ENCODE measurements around the gene NAT8. TPM values are rescaled to one million over a fixed set of nuclear protein-coding genes. Genes with fewer than 3 reads are reported as not detected.
"Not testable (repeated sequence)": the region's sequence is repeated elsewhere in the genome, so short reads cannot be mapped to it uniquely, and the experiment has no call there.

The NAT8 gene, protein sequence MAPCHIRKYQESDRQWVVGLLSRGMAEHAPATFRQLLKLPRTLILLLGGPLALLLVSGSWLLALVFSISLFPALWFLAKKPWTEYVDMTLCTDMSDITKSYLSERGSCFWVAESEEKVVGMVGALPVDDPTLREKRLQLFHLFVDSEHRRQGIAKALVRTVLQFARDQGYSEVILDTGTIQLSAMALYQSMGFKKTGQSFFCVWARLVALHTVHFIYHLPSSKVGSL
- polyA plus RNA-seq (ENCODE audit: insufficient read depth in 1 of 5, insufficient read length in 5 of 5, low replicate concordance in 1 of 5): 1 to 10 TPM; 1.1 to 1.7 (median 1.4) TPM
- long read RNA-seq, donor 1, partial matches to known transcripts: 0 of 1 reads
- long read RNA-seq, donor 1, other reads (novel, unspliced or antisense): 0 of 1 reads
- long read RNA-seq, donor 2: 0 reads
- long read RNA-seq, donor 3: 0 reads
- long read RNA-seq, donor 4: 0 reads
- long read RNA-seq, donor 5: 0 reads
- long read RNA-seq, donor 6, partial matches to known transcripts: 5 of 5 reads
- long read RNA-seq, donor 6, other reads (novel, unspliced or antisense): 0 of 5 reads
- long read RNA-seq, donor 7: 0 reads
- long read RNA-seq, donor 8: 0 reads

DNA sequence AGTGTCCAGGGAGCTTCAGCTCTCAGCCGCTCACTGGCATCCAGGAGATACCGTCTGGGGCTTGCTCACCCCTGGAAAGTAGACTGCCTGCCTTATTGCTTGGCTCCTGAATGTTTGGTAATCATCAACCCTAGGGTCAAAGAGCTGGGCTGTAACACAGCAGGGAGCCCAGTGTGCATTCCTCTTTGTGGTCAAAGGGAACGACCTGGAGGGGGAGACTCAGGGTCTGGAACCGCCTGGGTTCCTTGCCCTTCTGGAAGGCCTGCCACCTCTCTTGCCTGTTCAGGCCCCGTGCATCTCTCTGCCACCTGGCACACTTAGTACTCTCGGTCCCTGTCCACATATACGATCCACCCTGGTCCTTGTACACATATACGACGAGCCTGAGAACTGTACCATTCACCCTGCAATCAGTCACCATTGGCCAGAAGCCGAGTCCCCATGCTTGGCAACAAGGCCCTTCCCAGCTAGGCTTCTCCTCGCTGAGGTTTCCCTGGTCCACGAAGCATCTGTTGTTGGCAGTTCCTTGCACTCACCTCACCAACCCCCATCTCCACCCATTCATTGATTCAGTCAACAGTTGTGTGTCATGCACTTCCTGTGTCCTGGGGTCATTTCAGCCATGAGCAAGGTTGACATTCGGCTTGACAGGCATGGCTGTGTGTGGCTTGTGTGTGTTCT, at the start of gene NAT8:
Gene NAT8, minus strand, starts transcription at position 85 of the 681 bp plus-strand sequence. CDS start 794 bp downstream, outside the sequence.
- no peak for DNase-seq

DNA sequence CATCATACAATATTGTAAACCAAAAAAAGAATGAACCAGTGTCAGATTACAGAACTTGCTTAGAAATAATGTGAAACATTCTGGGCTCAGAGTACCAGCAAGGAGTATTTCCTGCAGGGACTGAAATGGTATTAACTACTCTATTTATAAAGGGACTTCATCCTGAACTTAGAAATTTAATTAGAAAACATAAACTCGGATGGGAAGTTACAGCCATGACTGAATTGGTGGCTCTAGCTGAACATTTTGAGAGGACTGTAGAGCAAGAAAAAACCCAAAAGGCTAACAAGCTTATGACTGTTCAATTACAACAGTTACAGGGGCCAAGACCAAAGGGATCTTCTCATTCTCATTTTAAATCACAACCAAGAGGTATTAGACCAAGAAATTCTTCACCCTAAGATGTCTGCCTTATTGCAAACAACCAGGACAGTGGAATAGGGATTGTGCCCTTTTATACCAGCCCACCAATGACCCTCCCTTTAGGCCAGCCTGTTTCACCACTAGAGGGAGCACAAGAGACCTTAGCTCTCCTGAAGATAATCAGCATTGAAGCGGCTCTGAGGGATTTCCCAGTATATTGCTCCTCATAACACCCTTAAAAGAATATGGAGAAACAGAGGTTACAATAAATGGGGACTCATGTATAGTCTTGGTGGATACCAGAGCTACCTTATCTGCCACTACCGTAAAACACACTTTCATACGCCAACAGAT, 48.3 kb upstream of the NAT8 start:
- DNase-seq: not testable (repeated sequence)

DNA sequence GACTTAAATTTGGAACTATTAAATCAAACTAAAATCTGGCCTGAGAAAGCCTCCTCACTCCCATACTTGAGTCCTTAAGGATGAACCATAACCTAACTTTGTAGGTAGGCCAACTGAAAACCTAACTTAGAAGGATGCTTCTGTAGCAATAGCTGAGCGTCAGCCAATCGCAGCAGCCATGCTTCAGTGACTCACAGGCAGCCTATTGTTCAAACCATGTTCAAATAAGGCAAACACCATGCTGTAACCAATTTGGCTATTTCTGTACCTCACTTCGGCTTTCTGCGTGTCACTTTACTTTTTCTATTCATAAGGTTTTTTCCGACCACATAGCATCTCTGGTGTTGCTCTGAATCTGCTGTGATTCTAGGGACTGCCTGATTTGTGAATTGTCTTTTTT, 46.3 kb upstream of the NAT8 start:
- DNase-seq: not testable (repeated sequence)

DNA sequence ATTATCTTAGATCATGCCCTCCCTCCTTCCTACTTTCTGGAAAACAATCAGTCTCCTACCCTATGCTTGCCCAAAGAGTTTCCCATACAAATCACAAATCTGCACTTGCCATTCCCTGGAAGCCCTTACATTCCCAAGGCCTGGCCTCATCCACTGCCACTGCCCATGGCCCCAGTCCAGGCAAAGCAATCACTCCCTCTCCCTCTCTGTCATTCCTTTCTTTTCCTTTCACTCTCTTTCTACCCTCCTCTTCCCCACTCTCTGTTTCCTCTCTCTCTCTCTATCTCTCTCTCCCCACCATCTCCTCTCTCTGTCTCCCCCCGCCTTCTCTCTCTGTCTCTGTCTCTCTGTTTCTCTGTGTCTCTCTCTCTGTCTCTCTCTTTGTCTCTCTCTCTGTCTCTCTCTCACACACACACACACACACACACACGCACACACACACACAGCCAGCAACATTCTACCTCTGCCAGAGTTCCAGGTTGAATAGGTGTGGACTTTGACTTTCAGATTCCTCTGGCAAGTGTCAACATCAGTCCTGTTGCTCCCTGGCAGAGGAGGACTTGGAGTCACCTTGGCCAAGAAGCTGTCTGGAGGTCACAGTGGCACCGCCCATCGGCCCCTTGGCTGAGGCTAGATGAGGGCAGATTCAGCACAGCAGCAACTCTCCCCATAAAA, 43.7 kb upstream of the NAT8 start:
- no peak for DNase-seq

DNA sequence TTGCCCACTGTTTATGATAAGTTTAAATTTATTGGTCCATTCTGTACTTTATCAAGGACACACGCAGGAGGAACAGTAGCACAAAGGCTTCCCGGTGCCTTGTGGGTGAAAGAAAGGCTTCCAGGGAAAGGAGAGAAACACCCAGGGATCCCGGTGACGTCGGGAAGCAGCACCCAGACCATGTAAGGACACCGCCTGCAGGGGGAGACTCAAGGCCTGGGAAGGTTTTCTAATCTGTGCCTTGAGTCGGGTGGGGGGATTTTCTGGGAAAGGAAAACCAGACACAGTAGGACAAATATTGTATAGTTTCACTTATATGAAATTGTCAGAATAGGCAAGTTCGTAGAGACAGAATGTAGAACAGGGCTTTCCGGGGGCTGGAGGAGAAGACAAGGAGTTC, 42.7 kb upstream of the NAT8 start:
- DNase-seq: not testable (repeated sequence)

DNA sequence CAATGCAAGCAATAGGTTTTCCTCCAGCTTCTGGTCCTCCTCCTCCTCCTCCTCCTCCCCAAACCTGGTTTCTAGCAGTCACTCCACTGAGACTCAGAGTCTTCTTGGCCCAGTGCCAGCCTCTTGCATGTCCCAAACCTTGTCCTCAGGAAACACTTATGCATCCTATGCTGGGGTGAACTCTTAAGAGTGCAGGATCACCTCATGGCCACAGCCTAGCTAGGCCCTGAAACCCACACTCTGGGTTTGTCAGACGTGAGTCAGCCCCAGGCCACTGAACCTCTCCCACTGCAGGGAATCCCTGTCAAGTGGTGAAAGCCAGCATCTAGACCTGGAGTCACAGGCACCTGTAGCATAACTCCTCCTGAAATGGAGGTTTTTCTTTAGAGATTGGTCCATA, 42.1 kb upstream of the NAT8 start:
- DNase-seq: not testable (repeated sequence)

DNA sequence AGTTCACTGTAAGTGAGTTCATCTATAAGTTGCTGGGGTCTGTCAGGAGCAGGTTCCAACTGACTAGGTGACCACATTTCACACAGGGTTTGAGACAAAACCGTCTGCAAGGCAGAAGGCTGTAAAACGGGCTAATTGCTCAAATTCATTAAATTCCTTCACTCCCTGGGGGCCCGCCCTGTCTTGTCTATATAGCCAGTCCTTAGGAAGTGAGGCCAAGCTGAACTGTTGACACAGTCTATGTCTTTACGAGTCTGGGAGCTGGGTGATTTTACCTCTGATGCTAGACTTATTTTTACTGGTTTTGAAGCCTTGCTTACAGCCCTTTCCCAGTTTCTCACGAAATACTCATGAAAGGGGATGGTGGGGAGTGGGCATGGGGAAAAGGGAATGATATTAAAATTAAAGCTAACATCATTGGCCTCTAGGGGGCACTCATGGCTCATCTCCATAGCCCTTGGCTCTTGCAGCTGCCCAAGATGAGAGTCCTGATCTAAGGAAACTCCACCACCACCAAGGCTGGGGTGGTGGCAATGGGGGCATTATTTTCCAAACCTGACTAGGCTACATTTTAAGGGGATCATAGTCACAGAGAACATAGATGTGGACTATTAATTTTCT, 37.8 kb upstream of the NAT8 start:
- peak in 1 of 2 donors; percentile 29 for DNase-seq

DNA sequence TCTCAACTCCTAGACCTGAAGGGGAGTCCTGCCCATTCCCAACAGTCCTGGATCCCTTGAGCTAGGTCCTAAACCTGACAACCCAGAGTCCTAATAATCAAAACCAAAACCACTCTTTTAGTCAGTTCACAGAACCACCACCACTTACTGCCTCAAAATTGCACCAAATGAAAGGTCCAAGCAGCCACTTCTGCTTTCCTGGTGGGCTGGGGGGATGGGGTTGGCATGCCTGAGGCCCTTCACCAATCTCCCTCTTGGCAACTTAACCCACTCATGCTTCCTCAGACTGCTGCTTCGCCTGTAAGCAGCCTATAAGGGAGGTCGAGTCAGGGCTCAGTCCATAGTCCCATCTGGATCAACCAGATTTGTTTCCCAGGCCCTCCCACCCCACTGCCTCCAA, 37.0 kb upstream of the NAT8 start:
- not testable (repeated sequence) for DNase-seq

DNA sequence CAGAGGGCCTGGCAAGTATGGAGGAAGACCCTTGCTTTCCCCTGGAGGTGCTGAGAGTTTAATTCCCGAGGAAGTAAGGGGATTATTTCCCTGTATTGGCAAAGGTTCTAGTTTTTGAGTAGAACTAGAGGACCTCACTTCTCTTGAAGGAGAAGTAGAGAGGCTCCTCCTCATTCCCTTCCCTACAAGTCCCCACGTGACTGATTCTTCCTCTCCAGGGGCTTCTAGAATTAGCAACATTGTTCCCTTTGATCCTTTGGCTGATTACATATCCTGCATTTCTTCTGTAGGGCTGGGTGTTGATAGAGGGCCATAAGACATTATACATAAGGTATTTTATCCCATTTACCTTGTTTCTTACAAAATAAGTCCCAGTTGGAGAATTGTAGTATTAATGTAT, 35.8 kb upstream of the NAT8 start:
- not testable (repeated sequence) for DNase-seq

DNA sequence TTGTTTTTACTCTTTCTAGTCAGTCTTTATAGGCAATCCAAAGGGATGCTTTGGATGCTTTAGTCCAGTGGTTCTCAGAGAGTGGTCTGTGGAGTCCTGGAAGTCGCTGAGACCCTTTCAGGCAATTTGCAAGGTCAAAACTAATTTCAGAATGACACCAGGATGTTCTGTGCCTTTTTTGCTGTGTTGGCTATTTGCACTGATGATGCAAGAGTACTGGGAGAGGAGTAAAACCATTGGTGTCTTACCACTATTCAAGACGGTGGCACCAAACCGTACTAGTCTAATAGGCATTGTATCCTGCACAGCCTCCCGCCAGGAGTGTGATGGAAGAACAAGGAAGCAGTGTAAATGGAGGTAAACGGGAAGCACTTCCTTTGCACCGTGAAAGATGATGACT, 34.0 kb upstream of the NAT8 start:
- not testable (repeated sequence) for DNase-seq

DNA sequence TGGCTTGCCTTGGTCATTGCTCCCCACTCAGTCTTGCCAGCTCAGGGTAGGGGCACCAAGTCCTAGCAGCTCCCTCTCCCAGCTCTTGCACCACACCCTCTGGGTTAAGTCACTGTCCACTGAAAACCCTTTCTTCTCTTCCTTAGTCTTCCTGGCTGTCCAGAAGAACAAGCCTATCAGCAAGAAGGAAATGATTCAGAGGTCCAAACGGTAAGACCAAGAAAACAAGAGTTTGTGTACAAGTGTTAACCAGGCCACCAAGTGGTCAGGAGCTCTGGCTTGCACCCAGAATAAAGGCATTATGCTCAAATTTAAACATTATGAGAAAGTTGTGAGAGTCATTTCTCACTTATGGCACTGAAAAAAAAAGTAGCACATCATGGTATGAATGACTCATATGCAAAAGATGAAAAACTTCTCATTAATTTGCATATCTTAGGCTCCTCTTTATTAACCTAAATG, 32.5 kb upstream of the NAT8 start:
- DNase-seq: not testable (repeated sequence)

DNA sequence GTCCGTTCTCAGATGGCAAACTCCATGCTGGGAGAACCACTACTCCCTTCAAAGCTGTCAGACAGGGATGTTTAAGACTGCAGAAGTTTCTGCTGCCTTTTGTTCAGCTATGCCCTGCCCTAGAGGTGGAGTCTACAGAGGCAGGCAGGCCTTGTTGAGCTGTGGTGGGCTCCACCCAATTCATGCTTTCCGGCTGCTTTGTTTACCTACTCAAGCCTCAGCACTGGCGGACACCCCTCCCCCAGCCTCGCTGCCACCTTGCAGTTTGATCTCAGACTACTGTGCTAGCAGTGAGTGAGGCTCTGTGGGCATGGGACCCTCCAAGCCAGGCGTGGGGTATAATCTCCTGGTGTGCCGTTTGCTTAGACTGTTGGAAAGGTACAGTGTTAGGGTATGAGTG, 27.8 kb upstream of the NAT8 start:
- not testable (repeated sequence) for DNase-seq

DNA sequence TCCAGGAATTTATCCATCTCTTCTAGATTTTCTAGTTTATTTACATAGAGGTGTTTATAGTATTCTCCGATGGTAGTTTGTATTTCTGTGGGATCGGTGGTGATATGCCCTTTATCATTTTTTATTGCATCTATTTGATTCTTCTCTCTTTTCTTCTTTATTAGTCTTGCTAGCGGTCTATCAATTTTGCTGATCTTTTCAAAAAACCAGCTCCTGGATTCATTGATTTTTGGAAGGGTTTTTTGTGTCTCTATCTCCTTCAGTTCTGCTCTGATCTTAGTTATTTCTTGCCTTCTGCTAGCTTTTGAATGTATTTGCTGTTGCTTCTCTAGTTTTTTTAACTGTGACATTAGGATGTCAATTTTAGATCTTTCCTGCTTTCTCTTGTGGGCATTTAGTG, 25.0 kb upstream of the NAT8 start:
- not testable (repeated sequence) for DNase-seq

DNA sequence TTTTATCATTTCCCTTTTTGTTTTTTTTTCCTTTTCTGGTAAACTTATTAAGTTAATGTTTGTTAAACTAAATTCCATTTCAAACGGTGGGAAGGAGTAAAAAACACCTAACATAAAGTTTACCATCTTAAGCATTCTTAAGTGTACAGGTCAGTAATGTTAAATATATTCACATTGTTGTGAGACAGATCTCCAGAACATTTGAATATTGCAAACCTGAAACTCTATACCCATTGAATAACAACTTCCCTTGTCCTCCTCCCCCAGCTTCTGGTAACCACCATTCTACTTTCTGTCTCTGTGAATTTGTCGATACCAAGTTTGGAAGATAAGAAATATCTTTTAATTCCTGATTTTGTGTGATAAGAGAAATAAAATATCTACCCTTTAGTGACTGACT, 12.0 kb upstream of the NAT8 start:
- no peak for DNase-seq

DNA sequence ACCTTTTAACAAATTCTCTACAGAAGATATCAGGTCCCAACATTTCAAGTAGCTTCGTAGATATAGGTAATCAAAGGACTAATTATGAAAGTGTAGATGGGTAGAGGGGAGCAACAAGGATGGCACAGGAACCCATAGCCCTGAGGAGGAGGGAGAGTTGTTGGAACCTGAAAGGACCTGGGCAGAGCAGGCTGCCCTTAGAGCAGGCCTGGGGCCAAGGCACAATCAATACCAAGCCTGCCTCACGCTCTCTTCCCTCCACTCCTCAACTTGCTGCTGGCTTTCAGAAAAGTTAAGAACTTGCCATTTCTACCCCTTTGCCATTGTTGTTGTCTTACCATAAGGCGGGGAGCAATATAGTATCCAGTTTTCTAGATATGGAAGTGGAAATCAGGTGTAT, 10.1 kb upstream of the NAT8 start:
- DNase-seq: no peak

DNA sequence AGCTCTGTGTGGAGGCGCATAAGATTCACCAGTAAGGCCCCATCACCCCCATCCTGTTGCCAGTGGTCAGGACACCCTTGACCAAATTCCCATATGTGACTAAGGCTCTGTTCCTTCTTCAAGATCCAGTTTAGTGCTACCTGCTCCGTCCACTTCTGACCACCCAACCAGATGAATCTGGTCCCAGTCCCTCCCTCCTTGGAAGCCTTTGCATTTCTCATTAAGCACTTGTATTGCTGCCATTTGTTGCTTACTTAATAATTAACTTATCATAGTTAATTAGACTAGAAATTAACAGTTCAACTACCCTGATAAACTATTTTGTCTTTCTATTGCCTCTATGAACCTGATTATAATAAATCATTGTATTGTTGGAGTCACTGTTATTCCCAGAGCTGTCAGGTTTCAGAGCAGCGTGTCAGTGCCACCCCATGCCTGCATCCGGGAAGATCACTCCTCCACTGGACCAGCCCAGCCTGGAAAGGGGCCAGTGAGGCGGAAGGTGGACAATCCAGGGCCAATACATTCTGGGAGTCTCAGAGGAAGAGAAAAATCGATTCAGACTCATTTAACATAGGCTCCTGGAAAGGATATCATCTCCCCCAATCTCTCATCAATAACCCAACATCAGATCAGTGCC, 9.5 kb upstream of the NAT8 start:
- no peak for DNase-seq

DNA sequence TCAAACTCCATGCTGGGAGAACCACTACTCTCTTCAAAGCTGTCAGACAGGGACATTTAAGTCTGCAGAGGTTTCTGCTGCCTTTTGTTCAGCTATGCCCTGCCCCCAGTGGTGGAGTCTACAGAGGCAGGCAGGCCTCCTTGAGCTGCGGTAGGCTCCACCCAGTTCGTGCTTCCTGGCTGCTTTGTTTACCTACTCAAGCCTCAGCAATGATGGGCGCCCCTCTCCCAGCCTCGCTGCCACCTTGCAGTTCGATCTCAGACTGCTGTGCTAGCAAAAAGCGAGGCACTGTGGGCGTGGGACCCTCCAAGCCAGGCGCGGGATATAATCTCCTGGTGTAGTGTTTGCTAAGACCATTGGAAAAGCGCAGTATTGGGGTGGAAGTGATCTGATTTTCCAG, 5.5 kb upstream of the NAT8 start:
- DNase-seq: not testable (repeated sequence)

DNA sequence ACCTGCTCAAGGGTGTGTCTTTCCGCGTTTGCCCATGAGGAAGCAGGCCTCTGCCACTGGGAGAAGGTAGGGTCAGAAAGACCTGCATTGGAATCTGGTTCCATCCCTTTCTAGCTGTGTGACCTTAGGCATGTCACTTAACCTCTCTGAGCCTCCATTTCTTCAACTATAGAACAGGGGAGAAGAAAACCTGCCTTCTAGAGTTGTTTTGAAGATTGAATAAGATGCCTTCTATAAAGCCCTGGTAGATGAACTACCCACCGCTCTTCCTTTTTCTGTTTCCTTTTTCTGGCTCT, 507 bp downstream of the NAT8 start:
- DNase-seq: no peak

DNA sequence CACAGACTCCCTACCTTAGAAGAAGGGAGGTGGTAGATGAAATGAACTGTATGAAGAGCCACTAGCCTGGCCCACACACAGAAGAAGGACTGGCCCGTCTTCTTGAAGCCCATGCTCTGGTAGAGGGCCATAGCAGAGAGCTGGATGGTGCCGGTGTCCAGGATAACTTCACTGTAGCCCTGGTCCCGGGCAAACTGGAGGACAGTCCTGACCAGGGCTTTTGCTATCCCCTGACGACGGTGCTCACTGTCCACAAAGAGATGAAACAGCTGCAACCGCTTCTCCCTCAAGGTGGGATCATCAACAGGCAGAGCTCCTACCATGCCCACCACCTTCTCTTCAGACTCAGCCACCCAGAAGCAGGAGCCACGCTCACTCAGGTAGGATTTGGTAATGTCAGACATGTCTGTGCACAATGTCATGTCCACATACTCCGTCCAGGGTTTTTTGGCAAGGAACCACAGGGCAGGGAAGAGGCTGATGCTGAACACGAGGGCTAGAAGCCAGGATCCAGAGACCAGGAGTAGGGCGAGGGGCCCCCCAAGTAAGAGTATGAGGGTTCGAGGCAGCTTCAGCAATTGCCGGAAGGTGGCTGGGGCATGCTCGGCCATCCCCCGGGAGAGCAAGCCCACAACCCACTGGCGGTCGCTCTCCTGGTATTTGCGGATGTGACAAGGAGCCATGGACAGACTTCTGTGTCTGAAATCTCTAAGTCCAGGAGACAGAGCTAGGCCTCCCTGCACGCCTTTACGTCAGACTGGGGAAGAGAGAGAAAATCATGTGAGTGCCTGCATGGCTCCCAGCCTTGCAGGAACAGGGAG, 1.1 kb downstream of the NAT8 start:
- no peak for DNase-seq

DNA sequence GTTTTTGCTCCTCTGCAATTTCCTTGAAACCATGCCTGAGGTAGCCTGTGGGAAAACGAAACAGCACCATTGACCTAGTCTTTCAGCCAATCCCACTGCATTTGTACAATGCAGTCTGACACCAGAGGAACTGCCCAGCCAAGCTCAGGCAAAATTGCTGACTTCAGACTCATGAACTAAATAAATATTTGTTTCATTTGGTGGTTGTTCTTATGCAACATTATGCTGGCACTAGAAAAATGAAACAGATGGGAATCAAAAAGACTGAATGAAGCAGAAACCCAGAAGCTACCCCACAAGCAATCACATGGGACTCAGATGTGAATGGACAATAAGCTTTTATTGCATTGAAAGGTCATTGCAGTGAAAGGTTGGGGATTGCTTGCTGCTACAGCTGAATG, 1.7 kb downstream of the NAT8 start:
- peak; percentile 62 to 72 for DNase-seq

All from right lung (tissue), 10 donors.